GM10266 (cell line): Measurements from ENCODE around the gene CLDN34.

Source experiments
- DNase-seq: peaks from one replicate; pipeline ENCODE4 v3.0.0; 2012; ENCODE audit errors: extremely low spot score
- CTCF ChIP-seq: IDR thresholded peaks from 2 replicates; pipeline ENCODE4 v1.5.1; 2012; ENCODE audit warnings: mild to moderate bottlenecking, low read depth; ENCODE audit not compliant: control insufficient read depth, insufficient read depth; ENCODE audit errors: missing control alignments

CLDN34 gene

GRCh38 chrX:9927698-9928482 is 39.3 kb upstream of the CLDN34 start:
- no peak for DNase-seq
- no peak for TF ChIP-seq CTCF

GRCh38 chrX:9935436-9935835 is 31.7 kb upstream of the CLDN34 start:
- no peak for DNase-seq
- TF ChIP-seq CTCF: no peak

GRCh38 chrX:9937761-9938160 is 29.4 kb upstream of the CLDN34 start:
- TF ChIP-seq CTCF: no peak
- no peak for DNase-seq

- TF ChIP-seq CTCF: no peak
- DNase-seq: no peak
Observed at GRCh38 chrX:9938516-9938915, 28.6 kb upstream of the CLDN34 start.

GRCh38 chrX:9940421-9940820 is 26.7 kb upstream of the CLDN34 start:
- DNase-seq: no peak
- no peak for TF ChIP-seq CTCF

GRCh38 chrX:9942086-9942485 is 25.1 kb upstream of the CLDN34 start:
- no peak for TF ChIP-seq CTCF
- peak; percentile 67 for DNase-seq

- DNase-seq: no peak
- TF ChIP-seq CTCF: no peak
Observed at GRCh38 chrX:9943420-9943819, 23.7 kb upstream of the CLDN34 start.
